Body of pancreas (tissue), 4 donors: ENCODE data around the gene SAMD5.

Experiments
- CTCF ChIP-seq, 7 experiments: fragments of 450-650 bp in 4 of 7; fragments of 200-600 bp in 3 of 7; sonication (generic) in 3 of 7; IDR thresholded peaks; one replicate each; pipeline ENCODE4 v1.5.1; 2016 to 2019; ENCODE audit warnings: antibody characterized with exemption in 7 of 7
- POLR2A ChIP-seq, 3 donors: fragments of 450-650 bp; IDR thresholded peaks; one replicate each; pipeline ENCODE4 v1.6.1; 2016; ENCODE audit warnings: antibody characterized with exemption in 3 of 3, mild to moderate bottlenecking in 2 of 3

GRCh38 chr6:147528511-147529145 lies 20.1 kb downstream of the SAMD5 start:
- TF ChIP-seq POLR2A (IDR thresholded peaks at IDR 0.05) = no peak
- no peak for TF ChIP-seq CTCF (IDR thresholded peaks at IDR 0.05)
